HG03039 (cell line): ENCODE results near the gene ABHD5.
A peak's percentile ranks its signal among the peaks of the same experiment; 100 is the strongest.
"Not testable (repeated sequence)": the region's sequence is repeated elsewhere in the genome, so short reads cannot be mapped to it uniquely, and the experiment has no call there.

Experiments used
- ATAC-seq: cut with Tn5 transposase; IDR thresholded peaks from one replicate; pipeline ENCODE4 v1.9.1; 2021; ENCODE audit warnings: mild to moderate bottlenecking, moderate library complexity; ENCODE audit not compliant: unreplicated experiment

ABHD5 gene

DNA sequence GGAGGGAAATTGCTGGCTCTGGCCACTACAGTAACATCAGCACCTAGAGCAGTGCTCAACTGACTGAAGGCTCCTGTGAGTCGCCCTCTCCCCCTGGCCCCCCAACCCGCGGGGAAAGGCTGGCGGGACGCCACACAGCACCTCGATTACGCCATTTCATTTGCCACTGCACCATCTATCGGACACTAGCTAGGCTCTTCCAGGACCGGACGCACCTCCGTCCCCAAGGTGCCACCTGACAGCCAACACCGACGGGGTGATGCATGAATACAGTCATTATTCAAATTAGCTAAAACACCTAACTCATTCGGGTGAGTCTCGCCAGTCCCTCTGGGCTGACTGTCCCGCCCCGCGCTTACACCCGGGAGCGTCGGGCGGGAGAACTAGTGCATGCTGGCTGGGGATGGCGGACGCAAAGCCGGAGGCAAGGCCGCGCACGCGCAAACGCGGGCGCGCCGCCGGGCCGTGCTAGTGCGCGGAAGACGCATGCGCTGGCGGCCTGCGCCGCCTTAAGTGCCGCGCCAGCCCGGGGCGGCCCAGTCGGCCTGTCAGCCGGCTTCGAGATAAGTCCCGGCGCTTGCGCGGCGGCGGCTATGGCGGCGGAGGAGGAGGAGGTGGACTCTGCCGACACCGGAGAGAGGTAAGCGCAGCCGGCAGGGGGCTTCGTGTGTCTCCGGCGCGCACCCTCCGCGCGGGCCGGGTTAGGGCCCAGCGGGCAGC, at the start of gene ABHD5:
Gene ABHD5, plus strand, starts transcription at position 539 of the 720 bp plus-strand sequence. Its CDS starts 55 bp downstream, at position 594.
- peak; percentile 86 for ATAC-seq

DNA sequence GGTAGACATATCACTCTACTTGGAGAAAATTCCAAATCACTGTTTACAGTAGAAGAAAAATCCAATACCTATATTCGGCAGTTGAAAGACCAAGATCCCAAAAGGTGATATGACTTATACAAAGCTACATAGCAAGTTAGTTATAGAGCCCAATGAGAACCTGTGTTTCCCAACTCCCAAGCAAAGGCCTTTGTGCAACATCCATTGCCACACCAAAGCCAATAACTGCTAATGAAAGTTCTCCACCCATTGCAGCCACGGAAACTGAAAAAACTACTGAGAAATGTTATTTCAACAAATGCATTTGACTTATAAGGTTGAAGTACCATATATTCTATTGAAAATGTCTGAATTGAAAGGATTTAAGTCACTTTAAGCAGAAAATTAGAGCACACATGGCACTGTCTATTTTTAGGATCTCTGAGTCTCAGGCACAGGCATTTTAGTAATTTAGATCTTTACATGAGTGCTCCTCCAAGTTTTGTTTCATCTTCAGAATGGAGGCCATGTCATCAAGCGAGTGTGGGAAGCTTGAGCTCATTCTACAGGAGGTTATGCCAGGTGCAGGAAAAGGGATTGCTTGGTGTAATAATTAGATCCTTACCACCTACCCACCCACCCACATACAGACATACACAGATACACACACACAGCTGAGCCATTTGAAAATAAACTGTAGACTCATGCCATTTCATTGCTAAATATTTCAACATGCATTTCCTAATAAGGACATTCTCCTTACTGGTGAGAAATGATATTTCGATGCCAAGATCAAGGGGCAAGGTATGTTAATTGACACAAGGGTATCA, 49.2 kb upstream of the ABHD5 start:
- no peak for ATAC-seq

GRCh38 chr3:43644443-43644842, 46.3 kb upstream of the ABHD5 start:
- ATAC-seq = no peak

- ATAC-seq = no peak
Measured at GRCh38 chr3:43647331-43648166, 43.2 kb upstream of the ABHD5 start.

GRCh38 chr3:43648957-43649356, 41.8 kb upstream of the ABHD5 start:
- no peak for ATAC-seq

DNA sequence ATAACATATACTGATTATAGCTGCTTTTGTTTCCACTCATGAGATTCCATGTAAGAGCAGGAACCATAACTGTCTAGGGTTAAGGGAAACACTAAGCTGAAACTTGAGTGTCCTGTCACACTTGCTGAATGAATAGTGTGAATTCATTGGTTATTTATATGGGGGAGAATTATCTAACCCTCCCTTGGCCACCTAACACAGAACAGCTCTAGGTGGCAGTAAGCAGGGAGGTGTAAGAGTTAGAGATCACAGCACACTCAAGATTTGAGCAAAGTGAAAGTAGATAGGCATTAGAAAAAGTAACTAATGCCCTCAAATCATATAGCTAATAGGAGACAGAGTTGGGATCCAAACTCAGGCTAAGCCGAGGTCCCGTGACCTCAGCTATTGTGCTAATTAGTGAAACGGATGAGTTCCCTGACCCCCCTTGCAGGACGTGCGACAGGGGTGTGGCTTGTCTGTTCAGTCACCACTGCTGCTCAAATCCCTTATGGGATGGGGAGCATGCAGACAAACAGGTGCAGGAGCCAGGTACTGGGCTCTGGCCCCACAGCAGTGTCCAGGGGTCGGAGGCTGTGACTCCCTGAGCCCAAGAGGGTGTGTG, 41.3 kb upstream of the ABHD5 start:
- no peak for ATAC-seq

- ATAC-seq = no peak
Measured at GRCh38 chr3:43650345-43650744, 40.4 kb upstream of the ABHD5 start.

GRCh38 chr3:43656390-43656789, 34.3 kb upstream of the ABHD5 start:
- ATAC-seq = not testable (repeated sequence)

GRCh38 chr3:43659250-43659880, 31.4 kb upstream of the ABHD5 start:
- ATAC-seq = no peak

DNA sequence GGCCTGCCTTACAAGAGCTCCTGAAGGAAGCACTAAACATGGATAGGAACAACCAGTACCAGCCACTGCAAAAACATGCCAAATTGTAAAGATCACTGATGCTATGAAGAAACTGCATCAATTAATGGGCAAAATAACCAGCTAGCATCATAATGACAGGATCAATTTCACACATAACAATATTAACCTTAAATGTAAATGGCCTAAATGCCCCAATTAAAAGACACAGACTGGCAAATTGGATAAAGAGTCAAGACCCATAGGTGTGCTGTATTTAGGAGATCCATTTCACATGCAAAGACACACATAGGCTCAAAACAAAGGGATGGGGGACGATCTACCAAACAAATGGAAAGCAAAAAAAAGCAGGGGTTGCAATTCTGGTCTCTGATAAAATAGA, 29.4 kb upstream of the ABHD5 start:
- not testable (repeated sequence) for ATAC-seq

- not testable (repeated sequence) for ATAC-seq
Measured at GRCh38 chr3:43665011-43665410, 25.7 kb upstream of the ABHD5 start.

DNA sequence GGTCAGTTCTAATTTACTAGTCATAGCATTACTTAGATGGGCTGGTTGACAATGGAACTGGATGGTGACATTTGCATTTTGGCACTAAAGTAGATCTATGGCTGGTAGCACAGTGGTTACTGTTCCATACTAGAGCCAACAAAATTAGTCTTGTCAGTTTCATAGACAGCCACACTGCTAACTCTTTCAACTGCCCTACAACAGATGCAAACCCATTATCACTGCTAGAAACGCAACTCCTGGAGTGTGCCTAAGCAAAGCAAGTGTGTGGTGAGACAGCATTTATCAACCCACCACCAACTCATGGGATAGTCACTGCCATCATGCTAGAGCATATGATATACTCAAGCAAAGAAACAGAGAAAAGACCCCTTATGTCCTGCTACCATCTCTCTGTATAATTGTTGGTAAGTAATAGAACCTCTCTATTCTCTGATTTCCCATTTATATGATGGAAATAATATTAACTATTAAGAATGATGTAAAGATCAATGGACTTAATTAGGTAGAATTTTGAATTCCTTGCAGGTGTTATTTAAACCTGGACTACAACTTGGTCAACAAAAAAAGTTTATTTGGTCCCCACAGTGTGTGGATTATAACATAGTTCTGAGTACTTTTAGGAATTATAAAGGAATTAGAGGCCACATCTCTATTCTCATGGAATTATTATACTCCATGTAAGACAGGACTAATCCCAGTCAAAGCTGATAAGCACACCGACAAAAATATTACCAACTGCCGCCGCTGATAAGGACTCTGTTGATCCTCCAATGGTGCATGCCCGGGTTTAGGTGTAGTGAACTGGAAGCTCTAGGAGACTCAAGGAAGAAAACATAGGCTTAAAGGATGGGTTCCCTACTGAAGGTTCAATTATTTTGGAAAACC, 19.9 kb upstream of the ABHD5 start:
- ATAC-seq = no peak

GRCh38 chr3:43674345-43675085, 16.2 kb upstream of the ABHD5 start:
- ATAC-seq = no peak

- ATAC-seq = no peak
Measured at GRCh38 chr3:43675593-43675992, 15.1 kb upstream of the ABHD5 start.

GRCh38 chr3:43676441-43676840, 14.3 kb upstream of the ABHD5 start:
- no peak for ATAC-seq

DNA sequence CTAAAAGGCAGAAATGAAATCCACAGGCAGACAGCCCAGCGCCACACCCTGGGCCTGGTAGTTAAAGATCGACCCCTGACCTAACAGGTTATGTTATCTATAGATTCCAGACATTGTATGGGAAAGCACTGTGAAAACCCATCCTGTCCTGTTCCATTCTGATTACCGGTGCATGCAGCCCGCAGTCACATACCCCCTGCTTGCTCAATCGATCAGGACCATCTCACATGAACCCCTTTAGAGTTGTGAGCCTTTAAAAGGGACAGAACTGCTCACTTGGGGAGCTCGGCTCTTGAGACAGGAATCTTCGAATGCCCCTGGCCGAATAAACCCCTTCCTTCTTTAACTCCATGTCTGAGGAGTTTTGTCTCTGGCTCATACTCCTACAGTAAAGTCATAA, 12.4 kb upstream of the ABHD5 start:
- not testable (repeated sequence) for ATAC-seq

DNA sequence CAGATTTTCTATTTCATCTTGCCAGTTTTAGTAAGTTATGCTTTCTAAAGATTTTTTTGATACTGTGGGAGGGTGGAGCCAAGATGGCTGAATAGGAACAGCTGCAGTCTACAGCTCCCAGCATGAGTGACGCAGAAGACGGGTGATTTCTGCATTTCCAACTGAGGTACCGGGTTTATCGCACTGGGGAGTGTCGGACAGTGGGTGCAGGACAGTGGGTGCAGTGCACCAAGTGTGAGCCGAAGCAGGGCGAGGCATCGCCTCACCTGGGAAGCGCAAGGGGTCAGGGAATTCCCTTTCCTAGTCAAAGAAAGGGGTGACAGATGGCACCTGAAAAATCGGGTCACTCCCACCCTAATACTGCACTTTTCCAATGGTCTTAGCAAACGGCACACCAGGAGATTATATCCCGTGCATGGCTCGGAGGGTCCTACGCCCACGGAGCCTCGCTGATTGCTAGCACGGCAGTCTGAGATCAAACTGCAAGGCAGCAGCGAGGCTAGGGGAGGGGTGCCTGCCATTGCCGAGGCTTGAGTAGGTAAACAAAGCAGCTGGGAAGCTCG, 11.8 kb upstream of the ABHD5 start:
- ATAC-seq = not testable (repeated sequence)

DNA sequence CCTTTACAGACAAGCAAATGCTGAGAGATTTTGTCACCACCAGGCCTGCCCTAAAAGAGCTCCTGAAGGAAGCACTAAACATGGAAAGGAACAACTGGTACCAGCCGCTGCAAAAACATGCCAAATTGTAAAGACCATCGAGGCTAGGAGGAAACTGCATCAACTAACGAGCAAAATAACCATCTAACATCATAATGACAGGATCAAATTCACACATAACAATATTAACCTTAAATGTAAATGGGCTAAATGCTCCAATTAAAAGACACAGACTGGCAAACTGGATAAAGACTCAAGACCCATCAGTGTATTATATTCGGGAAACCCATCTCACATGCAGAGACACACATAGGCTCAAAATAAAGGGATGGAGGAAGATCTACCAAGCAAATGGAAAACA, 9.9 kb upstream of the ABHD5 start:
- not testable (repeated sequence) for ATAC-seq
